ENCODE measurements around the gene NFIX. TPM values are rescaled to one million over a fixed set of nuclear protein-coding genes. Genes with fewer than 3 reads are reported as not detected.

Gene NFIX
- total and polyA plus RNA-seq, 7 experiments from 2014 or later, result 0.41 to 7.7 (median 5.9) TPM

DNA sequence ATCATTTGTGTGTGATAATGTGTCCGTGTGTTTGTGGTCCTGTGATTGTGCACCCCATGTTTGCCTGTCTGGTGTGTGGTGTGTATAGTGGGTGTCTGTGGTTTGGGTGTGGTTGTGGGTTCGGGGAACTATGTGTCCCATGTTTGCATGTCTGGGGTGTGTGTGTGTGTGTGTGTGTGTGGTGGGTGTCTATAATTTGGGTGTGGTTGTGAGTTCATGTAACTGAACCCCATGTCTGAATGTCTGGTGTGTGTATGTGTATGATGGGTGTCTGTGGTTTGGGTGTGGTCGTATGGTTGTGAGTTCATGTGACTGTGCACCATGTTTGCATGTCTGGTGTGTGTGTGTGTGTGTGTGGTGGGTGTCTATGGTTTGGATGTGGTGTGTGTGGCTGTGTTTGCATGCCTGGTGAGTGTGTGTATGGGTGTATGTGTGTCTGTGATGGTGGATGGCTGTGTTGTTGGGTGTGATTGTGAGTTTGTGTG is 11.1 kb upstream of the NFIX start:
- Mint-ChIP-seq H3K36me3 (no peaks in the 10 kb centered on the region), H3K27me3 (peaks cover 0 to 8% (median 0%) of the 10 kb centered on the region in 5 donors), H3K4me3 (no peak overlapping the region), H3K9me3 (peaks cover 0 to 1% (median 0%) of the 10 kb centered on the region in 11 donors), H3K4me1 (peaks cover 0 to 9% (median 0%) of the 10 kb centered on the region in 7 donors), H3K27ac (no peak overlapping the region)
- Histone ChIP-seq H3K36me3 (ENCODE audit: control insufficient read depth in 2 of 3, insufficient read depth in 3 of 3, low read length in 3 of 3) (no peaks in the 10 kb centered on the region), H3K4me3 (ENCODE audit: low read length) (no peak overlapping the region), H3K9me3 (ENCODE audit: control insufficient read depth in 2 of 3, low read length in 3 of 3) (no peaks in the 10 kb centered on the region), H3K4me1 (ENCODE audit: control insufficient read depth in 2 of 2, insufficient read depth in 2 of 2, low read length in 2 of 2) (peaks cover 6 to 16% of the 10 kb centered on the region in 2 donors), H3K27ac (ENCODE audit: low read depth, low read length) (no peak overlapping the region), H3K27me3 (ENCODE audit: control insufficient read depth in 2 of 2, insufficient read depth in 2 of 2, low read length in 2 of 2) (no peaks in the 10 kb centered on the region)
- ATAC-seq (no peak), DNase-seq (no peak)
- ChIA-PET CTCF (interaction anchor here (0.6 to 1.4 kb wide), 5 partner anchors 9 to 78 kb away, joined by 3 to 5 read pairs (median 3); no protein-coding TSS in a partner anchor), POLR2A (no interaction called here)
- intact Hi-C loops (cut with micrococcal nuclease), result no loop called here

DNA sequence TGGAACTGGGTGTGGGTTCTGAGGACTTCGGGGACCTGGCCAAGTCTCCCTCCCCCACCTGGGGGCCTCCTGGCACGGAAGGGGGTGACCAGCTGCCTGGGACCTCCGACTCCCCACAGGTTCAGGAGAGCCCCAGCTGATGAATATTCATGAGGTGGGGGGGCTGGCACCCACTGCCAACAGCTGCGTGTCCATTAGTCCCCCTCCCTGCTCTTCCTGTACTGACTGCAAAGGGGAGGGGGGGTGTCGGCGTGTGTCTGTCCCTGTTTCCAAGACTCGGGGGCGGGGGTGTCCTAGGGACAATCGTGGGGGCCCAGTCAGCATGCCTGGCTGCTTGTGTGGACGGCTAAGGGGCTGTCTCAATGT is 10.6 kb upstream of the NFIX start:
- Histone ChIP-seq H3K4me3 (ENCODE audit: low read length) (no peak overlapping the region), H3K9me3 (ENCODE audit: control insufficient read depth in 2 of 3, low read length in 3 of 3) (no peaks in the 10 kb centered on the region), H3K27ac (ENCODE audit: low read depth, low read length) (no peak overlapping the region), H3K27me3 (ENCODE audit: control insufficient read depth in 2 of 2, insufficient read depth in 2 of 2, low read length in 2 of 2) (no peaks in the 10 kb centered on the region), H3K36me3 (ENCODE audit: control insufficient read depth in 2 of 3, insufficient read depth in 3 of 3, low read length in 3 of 3) (no peaks in the 10 kb centered on the region), H3K4me1 (ENCODE audit: control insufficient read depth in 2 of 2, insufficient read depth in 2 of 2, low read length in 2 of 2) (peaks cover 6 to 16% of the 10 kb centered on the region in 2 donors)
- peaks cover 0 to 8% (median 0%) of the 10 kb centered on the region in 5 donors for H3K27me3 Mint-ChIP-seq
- no peak overlapping the region for H3K4me3 Mint-ChIP-seq
- ATAC-seq (no peak), DNase-seq (no peak)
- peaks cover 0 to 9% (median 0%) of the 10 kb centered on the region in 7 donors for H3K4me1 Mint-ChIP-seq
- peak overlapping the region in 1 of 9 donors; percentile 22 for H3K27ac Mint-ChIP-seq
- ChIA-PET POLR2A (no interaction called here), CTCF (interaction anchor here (0.8 to 1.6 kb wide), 4 partner anchors 9 to 109 kb away, joined by 3 to 5 read pairs (median 3); no protein-coding TSS in a partner anchor)
- peaks cover 0 to 1% (median 0%) of the 10 kb centered on the region in 11 donors for H3K9me3 Mint-ChIP-seq
- H3K36me3 Mint-ChIP-seq, result no peaks in the 10 kb centered on the region
- intact Hi-C loops (cut with micrococcal nuclease), result no loop called here

DNA sequence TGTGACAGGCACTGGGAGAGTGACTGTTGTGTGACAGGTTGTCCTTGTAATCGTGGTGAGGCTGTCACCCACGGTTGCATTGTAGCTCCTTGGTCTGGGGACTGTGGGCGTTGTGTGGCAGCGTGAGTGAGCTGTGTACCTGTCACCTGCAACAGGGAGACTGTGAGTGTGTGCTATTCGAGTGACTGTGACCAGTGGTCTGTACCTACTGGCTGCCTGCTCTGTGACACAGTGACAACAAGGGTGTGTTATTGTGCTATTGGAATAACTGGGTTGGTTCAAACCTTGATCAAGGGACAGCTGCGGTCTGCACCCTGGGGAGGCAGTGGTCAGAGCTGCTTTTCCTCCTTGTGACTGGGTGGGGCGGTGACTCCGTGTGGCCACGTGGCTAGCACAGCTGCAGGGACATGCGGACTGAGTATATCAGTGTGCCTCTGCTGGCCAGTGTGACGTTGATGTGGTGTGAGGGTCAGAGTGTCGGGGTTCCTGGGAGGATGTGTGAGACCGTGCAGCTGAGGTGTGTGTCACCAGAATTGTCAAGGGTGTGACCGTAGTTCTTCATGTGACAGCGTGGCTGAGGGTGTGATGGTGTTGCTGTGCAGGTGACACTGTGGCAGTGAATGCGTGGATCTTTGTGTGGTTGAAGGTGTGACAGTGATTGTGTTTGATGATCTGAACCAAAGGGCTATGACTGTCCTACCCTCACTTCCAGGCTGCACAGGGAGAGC is 10.1 kb upstream of the NFIX start:
- peak overlapping the region in 3 of 9 donors; percentile 22 to 54 (median 34) for H3K27ac Mint-ChIP-seq
- peaks cover 0 to 5% (median 0%) of the 10 kb centered on the region in 5 donors for H3K27me3 Mint-ChIP-seq
- peaks cover 0 to 1% (median 0%) of the 10 kb centered on the region in 11 donors for H3K9me3 Mint-ChIP-seq
- ChIA-PET POLR2A (no interaction called here), CTCF (interaction anchor here (0.8 to 1.6 kb wide), 5 partner anchors 8 to 108 kb away, joined by 3 to 7 read pairs (median 4); no protein-coding TSS in a partner anchor)
- Histone ChIP-seq H3K27ac (ENCODE audit: low read depth, low read length) (no peak overlapping the region), H3K4me3 (ENCODE audit: low read length) (no peak overlapping the region), H3K36me3 (ENCODE audit: control insufficient read depth in 2 of 3, insufficient read depth in 3 of 3, low read length in 3 of 3) (no peaks in the 10 kb centered on the region), H3K9me3 (ENCODE audit: control insufficient read depth in 2 of 3, low read length in 3 of 3) (no peaks in the 10 kb centered on the region), H3K27me3 (ENCODE audit: control insufficient read depth in 2 of 2, insufficient read depth in 2 of 2, low read length in 2 of 2) (no peaks in the 10 kb centered on the region), H3K4me1 (ENCODE audit: control insufficient read depth in 2 of 2, insufficient read depth in 2 of 2, low read length in 2 of 2) (peaks cover 6 to 16% of the 10 kb centered on the region in 2 donors)
- intact Hi-C loops (cut with micrococcal nuclease), result no loop called here
- H3K4me1 Mint-ChIP-seq, result peaks cover 0 to 9% (median 0%) of the 10 kb centered on the region in 7 donors
- ATAC-seq, result peak; percentile 63
- H3K36me3 Mint-ChIP-seq, result no peaks in the 10 kb centered on the region
- peak overlapping the region in 1 of 10 donors; percentile 39 for H3K4me3 Mint-ChIP-seq
- no peak for DNase-seq

DNA sequence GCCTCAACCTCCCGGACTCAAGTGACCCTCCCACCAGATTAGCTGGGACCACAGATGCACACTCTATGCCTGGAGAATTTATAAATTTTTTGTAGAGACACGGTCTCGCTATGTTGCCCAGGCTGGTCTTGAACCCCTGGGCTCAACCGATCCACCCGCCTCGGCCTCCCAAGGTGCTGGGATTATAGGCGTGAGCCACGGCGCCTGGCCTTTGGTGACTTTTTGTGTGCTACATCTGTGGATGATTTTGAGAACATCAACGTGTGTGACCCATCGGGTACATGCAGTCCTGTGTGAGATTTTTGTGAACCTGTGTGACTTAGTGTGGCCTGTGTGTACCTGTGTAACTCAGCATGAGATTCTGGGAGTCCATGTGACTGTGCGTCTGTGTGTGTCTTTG is 8.5 kb upstream of the NFIX start:
- ATAC-seq (no peak), DNase-seq (no peak)
- peaks cover 0 to 4% (median 0%) of the 10 kb centered on the region in 5 donors for H3K27me3 Mint-ChIP-seq
- intact Hi-C loops (cut with micrococcal nuclease), result no loop called here
- Histone ChIP-seq H3K4me1 (ENCODE audit: control insufficient read depth in 2 of 2, insufficient read depth in 2 of 2, low read length in 2 of 2) (peaks cover 6 to 16% of the 10 kb centered on the region in 2 donors), H3K27me3 (ENCODE audit: control insufficient read depth in 2 of 2, insufficient read depth in 2 of 2, low read length in 2 of 2) (no peaks in the 10 kb centered on the region), H3K4me3 (ENCODE audit: low read length) (no peak overlapping the region), H3K36me3 (ENCODE audit: control insufficient read depth in 2 of 3, insufficient read depth in 3 of 3, low read length in 3 of 3) (no peaks in the 10 kb centered on the region), H3K9me3 (ENCODE audit: control insufficient read depth in 2 of 3, low read length in 3 of 3) (no peaks in the 10 kb centered on the region), H3K27ac (ENCODE audit: low read depth, low read length) (no peak overlapping the region)
- H3K27ac Mint-ChIP-seq, result peak overlapping the region in 1 of 9 donors; percentile 4
- ChIA-PET POLR2A (no interaction called here), CTCF (no interaction called here)
- H3K4me3 Mint-ChIP-seq, result no peak overlapping the region
- peaks cover 0 to 9% (median 0%) of the 10 kb centered on the region in 7 donors for H3K4me1 Mint-ChIP-seq
- H3K9me3 Mint-ChIP-seq, result peaks cover 0 to 3% (median 0%) of the 10 kb centered on the region in 11 donors
- no peaks in the 10 kb centered on the region for H3K36me3 Mint-ChIP-seq

DNA sequence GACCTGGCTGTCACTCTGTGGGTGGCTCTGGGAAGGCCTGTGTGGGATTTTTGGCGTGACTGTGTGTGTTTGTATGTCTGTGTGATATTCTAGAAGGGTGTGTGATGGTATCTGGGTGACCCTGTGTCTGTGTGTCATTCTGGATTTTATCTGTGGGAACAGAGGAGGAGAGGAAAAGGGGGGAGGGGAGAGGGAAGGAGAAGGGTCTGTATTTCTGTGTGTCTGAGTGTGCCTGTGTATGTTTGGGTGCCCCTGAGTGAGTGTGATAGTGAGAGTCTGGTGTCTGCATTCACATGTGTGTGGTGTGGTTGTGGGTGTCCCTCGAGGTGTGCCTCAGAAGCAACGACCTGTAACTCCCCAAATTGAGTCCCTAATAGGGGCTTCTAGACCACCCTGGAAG is 8.1 kb upstream of the NFIX start:
- H3K27me3 ChIP-seq (ENCODE audit: control insufficient read depth in 2 of 2, insufficient read depth in 2 of 2, low read length in 2 of 2), result no peaks in the 10 kb centered on the region
- H3K9me3 ChIP-seq (ENCODE audit: control insufficient read depth in 2 of 3, low read length in 3 of 3), result no peaks in the 10 kb centered on the region
- Mint-ChIP-seq H3K27me3 (peaks cover 0 to 4% (median 0%) of the 10 kb centered on the region in 5 donors), H3K27ac (peak overlapping the region in 2 of 9 donors; percentile 4 to 68), H3K4me3 (no peak overlapping the region), H3K36me3 (no peaks in the 10 kb centered on the region), H3K9me3 (peaks cover 0 to 3% (median 0%) of the 10 kb centered on the region in 11 donors), H3K4me1 (peaks cover 0 to 9% (median 0%) of the 10 kb centered on the region in 7 donors)
- intact Hi-C loops (cut with micrococcal nuclease), result no loop called here
- ChIA-PET POLR2A (no interaction called here), CTCF (no interaction called here)
- H3K27ac ChIP-seq (ENCODE audit: low read depth, low read length), result no peak overlapping the region
- H3K4me3 ChIP-seq (ENCODE audit: low read length), result no peak overlapping the region
- DNase-seq (no peak), ATAC-seq (no peak)
- no peaks in the 10 kb centered on the region for H3K36me3 ChIP-seq (ENCODE audit: control insufficient read depth in 2 of 3, insufficient read depth in 3 of 3, low read length in 3 of 3)
- peaks cover 6 to 16% of the 10 kb centered on the region in 2 donors for H3K4me1 ChIP-seq (ENCODE audit: control insufficient read depth in 2 of 2, insufficient read depth in 2 of 2, low read length in 2 of 2)

DNA sequence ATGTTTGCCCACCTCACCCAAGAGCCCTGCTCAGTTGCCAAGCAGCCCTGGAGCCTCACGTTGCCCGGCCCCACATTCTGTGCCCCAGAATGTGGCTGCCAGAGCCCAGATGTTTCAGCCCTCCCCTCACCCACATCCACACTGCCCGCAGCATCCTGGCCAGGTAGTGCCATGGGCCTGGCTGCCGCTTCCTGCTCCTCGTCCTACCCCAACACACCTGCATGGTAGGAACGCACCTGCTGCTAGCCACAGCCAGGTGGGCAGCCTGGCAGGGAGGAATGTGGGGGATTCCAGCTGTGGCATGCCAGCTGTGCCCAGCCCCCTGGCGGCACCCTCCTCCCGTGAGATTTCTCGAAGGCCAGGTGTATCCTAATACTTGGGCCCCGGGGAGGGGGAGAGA is 7.5 kb upstream of the NFIX start:
- no peak for ATAC-seq
- H3K4me1 Mint-ChIP-seq, result peaks cover 0 to 9% (median 0%) of the 10 kb centered on the region in 7 donors
- peaks cover 0 to 4% (median 0%) of the 10 kb centered on the region in 5 donors for H3K27me3 Mint-ChIP-seq
- POLR2A ChIA-PET, result no interaction called here
- no peaks in the 10 kb centered on the region for H3K9me3 ChIP-seq (ENCODE audit: control insufficient read depth in 2 of 3, low read length in 3 of 3)
- H3K27ac Mint-ChIP-seq, result no peak overlapping the region
- peaks cover 0 to 3% (median 0%) of the 10 kb centered on the region in 11 donors for H3K9me3 Mint-ChIP-seq
- H3K36me3 ChIP-seq (ENCODE audit: control insufficient read depth in 2 of 3, insufficient read depth in 3 of 3, low read length in 3 of 3), result no peaks in the 10 kb centered on the region
- CTCF ChIA-PET, result no interaction called here
- H3K4me1 ChIP-seq (ENCODE audit: control insufficient read depth in 2 of 2, insufficient read depth in 2 of 2, low read length in 2 of 2), result peaks cover 5 to 16% of the 10 kb centered on the region in 2 donors
- H3K27me3 ChIP-seq (ENCODE audit: control insufficient read depth in 2 of 2, insufficient read depth in 2 of 2, low read length in 2 of 2), result no peaks in the 10 kb centered on the region
- H3K27ac ChIP-seq (ENCODE audit: low read depth, low read length), result no peak overlapping the region
- no peaks in the 10 kb centered on the region for H3K36me3 Mint-ChIP-seq
- H3K4me3 Mint-ChIP-seq, result no peak overlapping the region
- H3K4me3 ChIP-seq (ENCODE audit: low read length), result no peak overlapping the region
- intact Hi-C loops (cut with micrococcal nuclease), result no loop called here
- no peak for DNase-seq

All from naive thymus-derived CD4-positive, alpha-beta T cell (primary cell).